PC-9 (cell line): ENCODE data around the gene SUMF2. TPM values are rescaled to one million over a fixed set of nuclear protein-coding genes. Genes with fewer than 3 reads are reported as not detected.
"Not testable (repeated sequence)": the region's sequence is repeated elsewhere in the genome, so short reads cannot be mapped to it uniquely, and the experiment has no call there.

Experiments
- Bru-seq: library from RNA; stranded (reverse); fragments of 400-500 nt; gene quantifications from one replicate; lab custom pipeline; 2021; lab: Mats Ljungman, UMichigan
- BruChase-seq, 2 experiments: library from RNA; stranded (reverse); fragments of 400-500 nt; gene quantifications; one replicate each; lab custom pipeline; 2021; lab: Mats Ljungman, UMichigan
- BruUV-seq: library from RNA; stranded (reverse); fragments of 400-500 nt; replicated peaks from 2 replicates; lab custom pipeline; 2021; lab: Mats Ljungman, UMichigan
- CTCF ChIA-PET: fragments of 300-600 bp; sonication (Branson Sonifier 250); formaldehyde crosslinking; loops from one replicate; lab custom pipeline; 2022; ENCODE audit warnings: antibody characterized with exemption; lab: Charles Lee
- POLR2A ChIA-PET: fragments of 300-600 bp; sonication (Branson Sonifier 250); formaldehyde crosslinking; loops from one replicate; lab custom pipeline; 2022; ENCODE audit warnings: antibody characterized with exemption; ENCODE audit not compliant: unreplicated experiment; lab: Charles Lee
- DNase-seq, 2 experiments: peaks; one replicate each; pipeline versions ENCODE4 v3.0.0 to v3.0.0-alpha.2; 2015 to 2022; ENCODE audit warnings: mixed read lengths in 1 of 2
- H2AFZ ChIP-seq: fragments of 200-600 bp; sonication (generic); 2 replicates; pipeline ENCODE4 v1.8.1; 2017; ENCODE audit warnings: antibody characterized with exemption
- H3F3A ChIP-seq: fragments of 200-600 bp; sonication (generic); 2 replicates; pipeline ENCODE4 v1.8.1; 2017; ENCODE audit warnings: antibody characterized with exemption, mild to moderate bottlenecking, low read depth; ENCODE audit not compliant: insufficient read depth
- H3K27ac ChIP-seq: fragments of 200-600 bp; sonication (generic); 2 replicates; pipeline ENCODE4 v1.6.1; 2016; ENCODE audit warnings: mixed run types
- H3K27me3 ChIP-seq: fragments of 200-600 bp; sonication (generic); 2 replicates; pipeline ENCODE4 v1.6.1; 2016; ENCODE audit warnings: low read depth, mixed run types; ENCODE audit not compliant: insufficient read depth
- H3K36me3 ChIP-seq: fragments of 200-600 bp; sonication (generic); 2 replicates; pipeline ENCODE4 v1.6.1; 2016; ENCODE audit warnings: low read depth, mixed run types
- H3K4me1 ChIP-seq: fragments of 200-600 bp; sonication (generic); replicated peaks from 2 replicates; pipeline ENCODE4 v1.6.1; 2016; ENCODE audit warnings: mixed run types; ENCODE audit not compliant: insufficient read depth
- H3K4me2 ChIP-seq: fragments of 200-600 bp; sonication (generic); 2 replicates; pipeline ENCODE4 v1.6.1; 2017; ENCODE audit warnings: mixed run types
- H3K4me3 ChIP-seq: fragments of 200-600 bp; sonication (generic); 2 replicates; pipeline ENCODE4 v1.6.1; 2016; ENCODE audit warnings: mixed run types
- H3K79me2 ChIP-seq: fragments of 200-600 bp; sonication (generic); 2 replicates; pipeline ENCODE4 v1.6.1; 2017; ENCODE audit warnings: low read depth, mixed run types
- H3K9me2 ChIP-seq: fragments of 200-600 bp; sonication (generic); 2 replicates; pipeline ENCODE4 v1.8.1; 2017; ENCODE audit warnings: mild to moderate bottlenecking; ENCODE audit not compliant: insufficient read depth
- H3K9me3 ChIP-seq: fragments of 200-600 bp; sonication (generic); 2 replicates; pipeline ENCODE4 v1.8.1; 2016; ENCODE audit warnings: low read depth; ENCODE audit not compliant: insufficient read depth
- H4K20me1 ChIP-seq: fragments of 200-600 bp; sonication (generic); 2 replicates; pipeline ENCODE4 v1.8.1; 2017; ENCODE audit not compliant: insufficient read depth
- CTCF ChIP-seq: fragments of 200-600 bp; sonication (generic); conservative IDR thresholded peaks from 2 replicates; pipeline ENCODE4 v1.6.1; 2017; ENCODE audit warnings: mixed run types, antibody characterized with exemption, mild to moderate bottlenecking, moderate library complexity
- EZH2 ChIP-seq: fragments of 200-600 bp; sonication (generic); IDR thresholded peaks from 2 replicates; pipeline ENCODE4 v1.8.0; 2017; ENCODE audit warnings: antibody characterized with exemption, low read depth
- intact Hi-C: fragments of 100-400 bp; cut with micrococcal nuclease; formaldehyde crosslinking; loops from one replicate; pipeline ENCODE4 v1.10.0; 2022; ENCODE audit not compliant: unreplicated experiment
- long read RNA-seq: library from polyadenylated mRNA; stranded (forward); transcript quantifications from one replicate; pipeline ENCODE4 v2.0.0, GENCODE V29; 2022
- total RNA-seq: library from RNA; stranded (reverse); gene quantifications from 2 replicates; pipeline ENCODE4 v1.2.3, GENCODE V29; 2021

SUMF2 gene
- 256 and 305 TPM in 2 replicates for total RNA-seq
- Bru-seq, nascent RNA: percentile 87 among the genes with signal in this experiment
- percentile 87 among the genes with signal in this experiment for BruChase-seq, experiment 1, labeled RNA remaining after a 2-hour chase
- percentile 89 among the genes with signal in this experiment for BruChase-seq, experiment 2, labeled RNA remaining after a 6-hour chase
- long read RNA-seq, transcript SUMF2-207 (8 exons, 1,792 nt): minor isoform, 5 of 359 reads
- long read RNA-seq, transcript SUMF2-204 (8 exons, 1,683 nt): minor isoform, 31 of 359 reads
- long read RNA-seq, transcript SUMF2-205 (10 exons, 1,171 nt): minor isoform, 13 of 359 reads
- long read RNA-seq, transcript SUMF2-208 (9 exons, 2,052 nt): major isoform, 236 of 359 reads
- long read RNA-seq, partial matches to known transcripts: 12 of 359 reads
- long read RNA-seq, other reads (novel, unspliced or antisense): 48 of 359 reads

DNA sequence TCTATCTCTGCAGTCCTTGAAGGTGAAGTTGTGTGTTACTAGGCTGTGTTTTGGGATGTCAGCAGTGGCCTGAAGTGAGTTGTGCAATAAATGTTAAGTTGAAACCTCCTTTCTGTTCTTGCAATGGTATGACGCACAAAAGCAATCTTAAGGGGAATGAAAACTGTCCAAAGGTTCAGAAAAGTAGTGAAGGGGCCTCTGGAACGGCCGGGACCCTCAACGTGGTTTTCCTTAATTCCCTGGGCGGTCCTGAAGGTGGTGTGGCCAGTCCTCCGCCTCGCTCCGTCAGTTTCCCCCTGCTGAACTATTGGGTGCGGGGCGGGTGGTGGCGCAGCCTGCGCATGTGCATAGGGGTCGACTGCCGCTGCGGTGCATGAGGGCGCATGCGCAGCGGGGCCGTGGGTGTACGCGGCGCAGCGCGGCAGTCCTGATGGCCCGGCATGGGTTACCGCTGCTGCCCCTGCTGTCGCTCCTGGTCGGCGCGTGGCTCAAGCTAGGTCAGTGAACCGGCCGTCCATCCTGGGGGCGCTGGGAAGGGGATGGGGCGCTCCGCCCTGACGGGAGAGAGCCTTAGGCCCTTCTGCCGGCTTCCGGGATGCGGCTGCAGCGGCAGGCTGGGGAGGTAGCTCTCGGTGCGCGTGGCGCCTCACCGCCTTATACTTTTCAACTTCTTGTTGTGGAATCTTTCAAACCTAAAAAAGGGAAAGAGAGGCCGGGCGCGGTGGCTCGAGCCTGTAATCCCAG, at the start of gene SUMF2:
SUMF2 (plus strand) TSS at position 405 of the 744 bp plus-strand sequence; CDS start at position 431, 26 bp downstream.
- POLR2A ChIA-PET: interaction anchor here (0.5 to 5.7 kb wide), 5 partner anchors 13 to 100 kb away, joined by 3 to 63 read pairs (median 11); partner anchors contain the start of genes CCT6A, NIPSNAP2 and PSPH
- H3K27me3 ChIP-seq: no peaks in the 10 kb centered on the region
- peaks cover 52% of the 10 kb centered on the region for H3K79me2 ChIP-seq
- DNase-seq: peak; percentile 90 to 97
- peaks cover 71% of the 10 kb centered on the region for H3F3A ChIP-seq
- peak within 1 kb of the TSS; percentile 71 for H3K27ac ChIP-seq
- no peaks in the 10 kb centered on the region for H3K9me3 ChIP-seq
- BruUV-seq: TSS peak; percentile 7
- peak; percentile 49; the same call in 1 of the 2 replicates for TF ChIP-seq CTCF
- TF ChIP-seq EZH2: no peak
- peak within 1 kb of the TSS; percentile 69 for H3K4me3 ChIP-seq
- intact Hi-C loops: loop anchor here (1.0 to 5.0 kb wide), 3 partner anchors 13 to 507 kb away; partner anchors contain the start of genes CCT6A, CHCHD2 and PSPH
- no peaks in the 10 kb centered on the region for H3K9me2 ChIP-seq
- H3K4me2 ChIP-seq: peak within 1 kb of the TSS; percentile 80
- H3K36me3 ChIP-seq: peaks cover 55% of the 10 kb centered on the region
- peak within 1 kb of the TSS; percentile 96 for H2AFZ ChIP-seq
- peaks cover 58% of the 10 kb centered on the region for H3K4me1 ChIP-seq
- CTCF ChIA-PET: interaction anchor here (0.6 to 0.8 kb wide), 2 partner anchors 42 to 100 kb away, joined by 8 to 10 read pairs; partner anchors contain the start of gene CHCHD2
- H4K20me1 ChIP-seq: peaks cover 43% of the 10 kb centered on the region

DNA sequence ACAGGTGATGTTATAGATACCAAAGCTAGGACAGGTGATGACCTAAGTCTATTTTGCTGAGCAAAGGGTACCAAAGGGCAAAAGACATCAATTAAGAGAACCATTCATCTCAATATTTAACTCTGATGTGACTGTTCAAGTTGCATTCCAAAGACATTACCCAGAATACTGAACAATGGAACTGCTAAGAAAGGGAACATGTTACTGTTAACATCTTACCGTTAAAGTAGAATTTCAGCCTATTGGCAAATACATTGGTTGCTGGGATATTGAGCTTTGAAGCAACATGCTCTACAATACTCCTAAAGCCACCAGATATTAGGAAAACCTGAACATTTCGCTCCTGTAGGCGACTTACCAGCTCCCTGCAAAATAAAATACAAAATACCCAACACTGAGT, 47.1 kb upstream of the SUMF2 start:
- H3K27ac ChIP-seq, H2AFZ ChIP-seq, H3K9me2 ChIP-seq, H4K20me1 ChIP-seq, H3K9me3 ChIP-seq, H3K79me2 ChIP-seq, POLR2A ChIA-PET, H3K4me2 ChIP-seq, H3K4me1 ChIP-seq, DNase-seq, BruUV-seq, H3F3A ChIP-seq, H3K4me3 ChIP-seq, H3K27me3 ChIP-seq: not testable (repeated sequence)
- intact Hi-C loops: loop anchor here (10.0 kb wide), 1 partner anchor 582 kb away; no protein-coding TSS in a partner anchor
- peaks cover 58% of the 10 kb centered on the region for H3K36me3 ChIP-seq
- CTCF ChIA-PET: interaction anchor here (0.6 kb wide), 1 partner anchor 388 kb away, joined by 3 read pairs; no protein-coding TSS in a partner anchor

- POLR2A ChIA-PET: interaction anchor here (0.6 kb wide), 1 partner anchor 250 kb away, joined by 4 read pairs; no protein-coding TSS in a partner anchor
- Histone ChIP-seq H3K9me2 (no peaks in the 10 kb centered on the region), H3K4me3 (no peak overlapping the region), H3K4me2 (no peak overlapping the region), H3K79me2 (no peaks in the 10 kb centered on the region), H2AFZ (no peak overlapping the region), H3F3A (no peaks in the 10 kb centered on the region; the same call in 1 of the 2 replicates), H3K27ac (no peak overlapping the region), H3K36me3 (peaks cover 59% of the 10 kb centered on the region), H3K27me3 (no peaks in the 10 kb centered on the region), H4K20me1 (peaks cover 19% of the 10 kb centered on the region), H3K9me3 (no peaks in the 10 kb centered on the region), H3K4me1 (no peaks in the 10 kb centered on the region)
- CTCF ChIA-PET: no interaction called here
- intact Hi-C loops: loop anchor here (10.0 kb wide), 1 partner anchor 585 kb away; no protein-coding TSS in a partner anchor
- no TSS peak for BruUV-seq
- no peak for DNase-seq
- TF ChIP-seq CTCF (no peak), EZH2 (no peak)
Observed at GRCh38 chr7:56019501-56019900, 44.6 kb upstream of the SUMF2 start.
